ENCODE measurements around the gene CDC42BPA. TPM values are rescaled to one million over a fixed set of nuclear protein-coding genes. Genes with fewer than 3 reads are reported as not detected.

CDC42BPA gene
- polyA plus RNA-seq, 1 of the 3 experiments (the other 2 are of a cell fraction) = 6.8 TPM

GRCh38 chr1:227042292-227042691 is 276.0 kb downstream of the CDC42BPA start:
- POLR2A ChIA-PET = no interaction called here
- Histone ChIP-seq H3K9ac (no peak overlapping the region), H3K9me3 (no peaks in the 10 kb centered on the region), H3K36me3 (replicated peaks in 1 of 2; ENCODE audit: control insufficient read depth in 1 of 2, insufficient read depth in 2 of 2, low read length in 1 of 2) (peaks cover 56 to 57% of the 10 kb centered on the region in 2 experiments), H3K4me3 (ENCODE audit: low read depth in 2 of 2, low read length in 1 of 2) (no peak overlapping the region), H3K27ac (ENCODE audit: low read depth in 2 of 2, low read length in 1 of 2) (no peak overlapping the region), H3K4me1 (ENCODE audit: control insufficient read depth in 1 of 2, insufficient read depth in 2 of 2, low read depth in 1 of 2, low read length in 1 of 2) (no peaks in the 10 kb centered on the region; a peak in 1 of 4 replicates), H3K27me3 (ENCODE audit: insufficient read depth) (no peaks in the 10 kb centered on the region), H3K79me2 (ENCODE audit: insufficient read depth) (no peaks in the 10 kb centered on the region), H3K9me2 (no peaks in the 10 kb centered on the region), H4K20me1 (ENCODE audit: insufficient read depth) (no peaks in the 10 kb centered on the region), H2AFZ (ENCODE audit: low read depth) (no peak overlapping the region), H3K4me2 (no peak overlapping the region), H3F3A (replicated peaks; ENCODE audit: insufficient read depth) (no peaks in the 10 kb centered on the region)
- no peak for TF ChIP-seq MEF2A (IDR thresholded peaks at IDR 0.05; ENCODE audit: borderline replicate concordance, low read depth)
- no peak for TF ChIP-seq NFIC (IDR thresholded peaks at IDR 0.05; ENCODE audit: borderline replicate concordance)
- no peak for TF ChIP-seq IRF3 (IDR thresholded peaks at IDR 0.05; ENCODE audit: low read depth, low read length)
- no peak for TF ChIP-seq RAD21 (IDR thresholded peaks at IDR 0.05; ENCODE audit: low read length)
- no peak for TF ChIP-seq RXRA (IDR thresholded peaks at IDR 0.05; ENCODE audit: borderline replicate concordance, low read depth)
- no peak for TF ChIP-seq FOXM1 (IDR thresholded peaks at IDR 0.05; ENCODE audit: low read depth)
- TF ChIP-seq EP300 (IDR thresholded peaks at IDR 0.05; ENCODE audit: borderline replicate concordance in 1 of 2, low read depth in 1 of 2, low read length in 1 of 2) = no peak
- CTCF ChIA-PET = no interaction called here
- DNase-seq = no peak
- WGBS (ENCODE audit: low lambda C conversion rate) = 97% methylated on average over 3 of the region's 3 CpGs

GRCh38 chr1:227038401-227038800 is 279.9 kb downstream of the CDC42BPA start:
- H2AFZ ChIP-seq (ENCODE audit: low read depth) = no peak overlapping the region
- H3K27me3 ChIP-seq (ENCODE audit: insufficient read depth) = no peaks in the 10 kb centered on the region
- 94% methylated on average over 1 of the region's 1 CpG for WGBS (ENCODE audit: low lambda C conversion rate)
- ChIA-PET POLR2A (no interaction called here), CTCF (no interaction called here)
- DNase-seq = no peak
- H3K9me2 ChIP-seq = no peaks in the 10 kb centered on the region
- H3K36me3 ChIP-seq (replicated peaks in 1 of 2; ENCODE audit: control insufficient read depth in 1 of 2, insufficient read depth in 2 of 2, low read length in 1 of 2) = peaks cover 49 to 67% of the 10 kb centered on the region in 2 experiments
- H3K4me1 ChIP-seq (ENCODE audit: control insufficient read depth in 1 of 2, insufficient read depth in 2 of 2, low read depth in 1 of 2, low read length in 1 of 2) = no peaks in the 10 kb centered on the region
- no peak overlapping the region for H3K9ac ChIP-seq
- no peaks in the 10 kb centered on the region for H3F3A ChIP-seq (replicated peaks; ENCODE audit: insufficient read depth)
- H3K79me2 ChIP-seq (ENCODE audit: insufficient read depth) = no peaks in the 10 kb centered on the region
- H4K20me1 ChIP-seq (ENCODE audit: insufficient read depth) = no peaks in the 10 kb centered on the region
- TF ChIP-seq FOXJ3 (CRISPR knock-in tag; IDR thresholded peaks at IDR 0.05) (no peak), TAF1 (IDR thresholded peaks at IDR 0.05; ENCODE audit: borderline replicate concordance, low read depth, low read length) (no peak), TEAD4 (IDR thresholded peaks at IDR 0.05; ENCODE audit: borderline replicate concordance, insufficient read depth) (no peak), ELF1 (IDR thresholded peaks at IDR 0.05) (no peak), CTCF (IDR thresholded peaks at IDR 0.05) (no peak), TCF12 (IDR thresholded peaks at IDR 0.05) (no peak), YY1 (IDR thresholded peaks at IDR 0.05; ENCODE audit: low read depth) (no peak), GABPA (IDR thresholded peaks at IDR 0.05; ENCODE audit: low read depth) (no peak)
- no peaks in the 10 kb centered on the region for H3K9me3 ChIP-seq
- no peak overlapping the region for H3K4me2 ChIP-seq
- H3K4me3 ChIP-seq (ENCODE audit: low read depth in 2 of 2, low read length in 1 of 2) = no peak overlapping the region
- no peak overlapping the region for H3K27ac ChIP-seq (ENCODE audit: low read depth in 2 of 2, low read length in 1 of 2)
